ENCODE data around the gene LSAMP. TPM values are rescaled to one million over a fixed set of nuclear protein-coding genes. Genes with fewer than 3 reads are reported as not detected.
"Not testable (repeated sequence)": the region's sequence is repeated elsewhere in the genome, so short reads cannot be mapped to it uniquely, and the experiment has no call there.

LSAMP gene
- total and polyA plus RNA-seq, 2 of the 8 experiments (the other 6 are each of a cell fraction or from before 2014, with no cell fraction given) = 1.8 to 5.7 TPM

DNA sequence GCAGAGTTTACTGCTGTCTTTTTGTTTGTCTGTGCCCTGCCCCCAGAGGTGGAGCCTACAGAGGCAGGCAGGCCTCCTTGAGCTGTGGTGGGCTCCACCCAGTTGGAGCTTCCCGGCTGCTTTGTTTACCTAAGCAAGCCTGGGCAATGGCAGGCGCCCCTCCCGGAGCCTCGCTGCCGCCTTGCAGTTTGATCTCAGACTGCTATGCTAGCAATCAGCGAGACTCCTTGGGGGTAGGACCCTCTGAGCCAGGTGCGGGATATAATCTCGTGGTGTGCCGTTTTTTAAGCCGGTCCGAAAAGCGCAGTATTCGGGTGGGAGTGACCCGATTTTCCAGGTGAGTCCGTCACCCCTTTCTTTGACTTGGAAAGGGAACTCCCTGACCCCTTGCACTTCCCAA lies 236.5 kb downstream of the LSAMP start:
- H3K27ac ChIP-seq (ENCODE audit: low read depth, low read length); H4K91ac ChIP-seq (replicated peaks; ENCODE audit: insufficient read length, low read length); H2BK12ac ChIP-seq (ENCODE audit: low read depth, low read length); H4K20me1 ChIP-seq (replicated peaks in 1 of 2; ENCODE audit: control insufficient read depth in 1 of 2, insufficient read depth in 2 of 2, low read length in 2 of 2); H3K18ac ChIP-seq (ENCODE audit: extremely low read depth, low read length); H3K56ac ChIP-seq (replicated peaks; ENCODE audit: insufficient read length, low read depth, low read length); H3K27me3 ChIP-seq (replicated peaks in 1 of 4; ENCODE audit: control insufficient read depth in 3 of 4, extremely low read depth in 1 of 4, insufficient read depth in 3 of 4, low read length in 3 of 4); H3K79me2 ChIP-seq (ENCODE audit: control insufficient read depth in 1 of 2, insufficient read depth in 2 of 2, low read length in 2 of 2); H3K23me2 ChIP-seq (ENCODE audit: low read depth, low read length); H4K8ac ChIP-seq (ENCODE audit: extremely low read depth, insufficient read depth, low read length); H4K5ac ChIP-seq (ENCODE audit: insufficient read length, low read depth, low read length); H2BK120ac ChIP-seq (replicated peaks; ENCODE audit: low read depth, low read length); CTCF ChIA-PET (ENCODE audit: partially characterized antibody); POLR2A ChIA-PET (ENCODE audit: partially characterized antibody); H3K23ac ChIP-seq (ENCODE audit: insufficient read length); H3K9ac ChIP-seq (replicated peaks in 1 of 4; ENCODE audit: extremely low read depth in 1 of 4, low read depth in 3 of 4, low read length in 3 of 4); H3K79me1 ChIP-seq (ENCODE audit: low read depth, low read length); H2BK20ac ChIP-seq (ENCODE audit: low read length); H3K4me3 ChIP-seq (ENCODE audit: extremely low read depth in 1 of 4, insufficient read depth in 2 of 4, low read depth in 3 of 4, low read length in 4 of 4); H3K4ac ChIP-seq (replicated peaks; ENCODE audit: insufficient read length, low read depth, low read length); H3K36me3 ChIP-seq (ENCODE audit: control insufficient read depth in 2 of 4, insufficient read depth in 4 of 4, low read length in 3 of 4); H2AK5ac ChIP-seq (ENCODE audit: low read depth, low read length); H3K4me2 ChIP-seq (ENCODE audit: insufficient read depth in 1 of 2, low read depth in 2 of 2, low read length in 2 of 2); DNase-seq (ENCODE audit: low read depth in 1 of 2, low spot score in 2 of 2); H2AFZ ChIP-seq (ENCODE audit: low read length); H3K14ac ChIP-seq (ENCODE audit: insufficient read length); FAIRE-seq; H3K4me1 ChIP-seq (replicated peaks in 1 of 4; ENCODE audit: control insufficient read depth in 3 of 4, insufficient read depth in 4 of 4, low read length in 3 of 4); H2BK15ac ChIP-seq (ENCODE audit: low read length); H2BK5ac ChIP-seq (ENCODE audit: low read depth, low read length): not testable (repeated sequence)
- WGBS, 2 experiments (ENCODE audit: extremely low coverage in 1 of 2, insufficient coverage in 1 of 2, insufficient read length in 1 of 2, insufficient replicate concordance in 2 of 2, low coverage in 1 of 2, low lambda C conversion rate in 2 of 2, missing lambda C conversion rate in 1 of 2) = 84% methylated on average over 10 of the region's 15 CpGs; no CpG with 5 or more reads in 1 of the 2 experiments
- peaks cover 0 to 10% of the 10 kb centered on the region in 2 experiments; a peak in 3 of 4 replicates for H3K9me3 ChIP-seq (ENCODE audit: insufficient read depth in 2 of 2, low read depth in 1 of 2, low read length in 1 of 2)

Data from H1 (cell line).